HG02610 (cell line): ENCODE measurements around the gene CEP128.

Source experiments
- ATAC-seq: cut with Tn5 transposase; IDR thresholded peaks from one replicate; pipeline ENCODE4 v1.9.1; 2021; ENCODE audit warnings: mild to moderate bottlenecking, moderate library complexity; ENCODE audit not compliant: unreplicated experiment

The CEP128 gene

DNA sequence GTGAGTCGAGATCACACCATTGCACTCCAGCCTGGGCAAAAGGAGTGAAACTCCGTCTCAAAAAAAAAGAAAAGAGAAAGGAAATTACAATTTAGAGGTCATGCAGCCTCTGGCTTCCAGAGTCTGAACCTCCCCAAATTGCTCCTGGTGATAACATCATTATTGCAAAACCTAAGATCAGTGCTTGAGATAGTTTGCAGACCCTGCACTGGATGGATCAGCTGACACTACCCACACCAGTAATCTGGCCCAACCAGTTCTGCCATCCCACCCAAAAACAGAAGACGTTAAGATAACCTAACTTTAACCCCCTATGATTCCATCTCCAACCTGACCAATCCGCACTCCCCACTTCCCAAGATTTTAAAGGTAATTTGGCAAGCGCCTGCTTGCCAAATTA is 376.5 kb downstream of the CEP128 start:
- ATAC-seq, result no peak

- ATAC-seq, result no peak
Measured at GRCh38 chr14:80564051-80564450, 377.5 kb downstream of the CEP128 start.

GRCh38 chr14:80560800-80561657 is 380.5 kb downstream of the CEP128 start:
- ATAC-seq, result peak; percentile 100

GRCh38 chr14:80554139-80554538 is 387.4 kb downstream of the CEP128 start:
- ATAC-seq, result no peak

DNA sequence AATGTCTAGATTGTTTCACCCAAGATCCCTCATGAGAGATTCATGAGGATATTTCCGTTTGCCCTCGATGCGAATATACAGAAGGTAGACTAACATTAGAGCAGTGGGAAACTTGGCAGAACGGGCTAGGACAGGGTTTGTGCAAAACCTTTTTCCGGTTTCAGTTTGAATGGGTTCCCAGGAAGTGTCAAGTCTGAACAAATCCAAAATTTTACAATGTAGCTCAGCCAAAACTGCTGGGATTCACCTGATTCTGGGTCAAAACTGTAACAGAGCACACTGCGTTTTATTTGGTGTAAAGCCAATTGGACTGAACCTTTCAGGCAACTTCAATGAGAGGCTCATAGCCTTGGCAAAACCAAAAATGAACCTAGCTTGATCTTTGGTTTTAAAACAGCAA is 392.4 kb downstream of the CEP128 start:
- ATAC-seq, result no peak

- ATAC-seq, result no peak
Measured at GRCh38 chr14:80545935-80546854, 395.3 kb downstream of the CEP128 start.

DNA sequence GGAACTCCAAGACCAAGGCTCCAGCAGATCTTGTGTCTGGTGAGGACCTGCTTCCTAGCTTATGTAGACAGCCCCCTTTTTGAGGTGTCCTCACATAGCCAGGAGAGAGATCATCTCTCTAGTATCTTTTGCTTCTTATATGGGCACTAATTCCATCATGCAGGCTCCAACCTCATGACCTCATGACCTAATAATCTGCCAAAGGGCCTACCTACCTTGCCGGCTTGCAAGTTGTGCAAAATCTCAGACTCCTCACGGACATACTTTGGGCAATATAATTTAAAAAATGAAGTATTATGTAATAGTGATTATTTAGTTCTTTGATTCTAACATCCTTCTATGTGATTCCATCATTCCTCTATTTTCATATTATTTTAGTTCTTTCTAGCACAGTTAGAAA is 397.2 kb downstream of the CEP128 start:
- no peak for ATAC-seq

DNA sequence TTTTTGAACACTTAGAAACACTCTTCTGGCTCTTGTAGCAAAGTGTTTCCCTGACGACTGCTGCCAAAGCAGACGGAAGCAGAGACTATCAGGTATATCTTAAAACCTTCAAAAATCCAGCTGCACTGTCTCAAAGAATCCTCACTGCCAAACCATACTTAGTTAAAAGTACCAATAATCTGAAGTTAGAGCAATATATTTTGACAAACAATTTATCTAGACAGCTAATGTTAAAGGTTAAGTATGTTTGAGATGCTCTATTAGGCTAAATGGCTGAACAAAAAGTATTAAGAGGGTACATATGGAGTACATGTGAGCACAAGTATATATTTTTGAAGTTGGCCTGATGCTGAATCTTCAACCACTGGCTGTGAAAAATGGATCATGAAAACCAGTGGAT is 398.3 kb downstream of the CEP128 start:
- ATAC-seq, result no peak

DNA sequence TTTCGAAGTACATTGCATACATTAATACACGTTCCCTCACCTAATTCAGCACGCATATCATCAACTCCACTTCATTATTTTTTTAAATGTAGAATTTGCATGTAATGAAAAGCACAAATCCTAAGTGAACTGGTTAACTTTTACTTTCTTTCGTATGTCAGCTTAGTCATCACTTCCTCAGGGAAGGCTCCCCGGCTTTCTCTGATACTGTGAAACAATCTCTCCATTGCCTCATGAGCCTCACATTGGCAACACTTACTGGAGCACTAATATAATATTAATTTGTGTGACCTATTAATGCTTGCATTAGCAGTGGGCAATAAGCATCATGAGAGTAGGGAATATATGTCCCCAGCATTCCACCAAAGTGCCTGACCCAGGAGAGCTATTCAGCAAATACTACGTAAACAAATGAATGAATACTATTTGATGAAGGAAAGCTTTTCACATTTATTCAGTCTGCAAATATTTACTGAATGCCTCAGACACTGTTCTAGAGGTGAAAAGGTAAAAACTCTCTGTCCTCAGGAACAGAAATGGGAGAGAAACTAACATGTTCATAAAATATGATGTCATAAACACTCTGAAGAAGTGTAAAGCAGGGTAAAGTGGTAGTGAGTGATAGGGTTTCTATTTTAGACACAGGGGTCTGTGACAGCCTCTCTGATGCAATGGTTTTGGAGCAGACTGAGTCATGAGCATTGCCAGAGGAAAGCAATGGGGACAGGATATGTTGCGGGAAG is 402.7 kb downstream of the CEP128 start:
- no peak for ATAC-seq

DNA sequence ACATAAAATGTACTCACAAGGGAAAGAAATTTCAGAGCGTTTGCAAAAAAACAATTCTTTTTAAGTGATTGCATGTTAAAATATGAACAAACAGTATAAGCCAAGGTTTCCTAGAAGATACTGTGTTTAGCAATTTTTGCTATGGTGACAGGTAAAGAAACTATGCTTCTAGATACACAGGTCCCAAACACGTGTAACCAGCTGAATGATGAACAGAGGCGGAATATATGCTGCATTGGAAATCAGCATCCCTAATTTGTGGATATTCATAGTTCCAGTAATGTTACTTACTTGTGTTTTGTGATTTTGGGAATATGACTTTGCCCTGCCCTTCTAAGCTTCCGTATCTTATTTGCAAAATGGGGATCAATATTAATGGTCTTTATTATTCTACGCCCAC is 403.9 kb downstream of the CEP128 start:
- ATAC-seq, result no peak

GRCh38 chr14:80536456-80536855 is 405.1 kb downstream of the CEP128 start:
- ATAC-seq, result no peak

DNA sequence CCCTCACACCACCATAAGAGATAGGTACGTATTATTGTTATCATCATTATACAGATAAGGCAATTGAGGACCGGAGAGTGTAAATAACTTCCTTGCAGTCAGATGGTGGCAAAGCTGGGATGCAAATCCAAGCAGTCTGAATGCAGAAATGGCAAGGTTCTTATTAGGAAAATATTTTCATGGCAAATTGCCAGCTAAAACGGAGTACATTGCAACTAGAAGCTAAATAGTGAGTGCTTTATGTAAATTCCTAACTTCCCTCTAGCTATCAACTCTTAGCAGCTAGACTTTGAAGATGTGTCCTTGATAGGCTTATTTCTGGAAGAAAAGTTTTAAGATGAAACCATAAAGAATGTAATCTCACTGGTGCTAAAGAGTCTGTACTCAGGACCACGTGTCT is 406.4 kb downstream of the CEP128 start:
- no peak for ATAC-seq

DNA sequence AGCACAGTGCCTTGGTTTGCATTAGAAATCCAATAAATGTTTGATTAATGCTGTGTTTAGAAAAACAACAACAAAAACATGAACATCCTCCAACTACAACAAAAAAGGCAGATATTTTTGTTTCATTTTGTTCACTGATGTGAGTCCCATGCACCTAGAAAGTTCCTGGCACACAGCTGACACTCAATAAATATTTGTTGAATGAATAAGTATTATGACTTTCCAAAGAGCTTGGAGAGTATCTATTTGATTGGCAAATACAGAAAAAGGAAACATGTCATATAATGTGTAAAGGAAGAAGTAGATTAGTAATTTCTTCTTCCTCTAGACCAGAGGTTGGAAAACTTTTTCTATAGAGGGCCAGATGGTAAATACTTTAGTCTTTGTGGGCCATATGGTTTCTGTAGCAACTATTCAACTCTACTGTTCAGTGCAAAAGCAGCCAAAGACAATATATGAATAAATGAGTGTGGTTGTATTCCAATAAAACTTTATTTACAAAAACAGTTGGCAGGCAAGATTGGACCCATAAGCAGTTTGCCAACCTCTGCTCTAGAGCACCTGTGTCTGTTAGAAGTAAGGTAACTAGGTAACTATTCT is 417.9 kb downstream of the CEP128 start:
- no peak for ATAC-seq

DNA sequence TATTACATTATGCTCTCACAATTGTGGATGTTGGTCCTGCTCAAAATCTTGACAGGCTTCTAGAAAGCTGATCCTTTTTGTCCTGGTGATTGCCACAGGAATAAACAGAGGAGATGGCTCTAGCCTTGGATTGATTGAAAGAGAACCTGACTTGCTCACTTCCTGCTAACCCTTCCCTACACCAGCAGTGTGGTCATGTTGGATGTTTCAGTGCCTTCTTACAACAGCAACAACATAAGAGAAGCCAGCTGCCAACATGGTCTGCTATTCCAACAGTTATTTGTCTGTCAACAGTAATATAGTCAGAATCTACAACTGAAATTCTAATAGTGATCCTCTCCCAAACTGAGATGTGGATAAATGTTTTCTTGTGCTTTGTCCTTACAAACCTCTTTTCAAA is 418.6 kb downstream of the CEP128 start:
- no peak for ATAC-seq

GRCh38 chr14:80522411-80522810 is 419.1 kb downstream of the CEP128 start:
- no peak for ATAC-seq

DNA sequence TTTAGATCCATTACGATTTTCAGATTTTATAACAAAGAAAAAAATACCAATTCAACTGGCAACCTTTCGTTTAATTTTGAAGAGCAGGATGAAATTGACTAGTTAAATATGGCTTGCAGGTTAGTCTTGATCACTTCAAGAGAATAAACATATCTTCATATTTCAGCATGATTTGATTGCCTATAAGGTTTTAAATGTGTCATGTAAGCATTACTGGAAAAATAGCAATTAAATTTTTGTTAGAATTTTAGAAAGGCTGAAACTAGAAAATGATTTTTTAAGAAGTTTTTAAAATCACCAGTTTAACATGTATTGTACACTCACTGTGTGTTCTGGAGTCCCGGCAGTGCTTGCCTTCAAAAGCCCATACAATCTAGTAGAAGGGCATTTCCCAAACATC is 420.1 kb downstream of the CEP128 start:
- ATAC-seq, result no peak

- no peak for ATAC-seq
Measured at GRCh38 chr14:80519002-80519401, 422.5 kb downstream of the CEP128 start.

DNA sequence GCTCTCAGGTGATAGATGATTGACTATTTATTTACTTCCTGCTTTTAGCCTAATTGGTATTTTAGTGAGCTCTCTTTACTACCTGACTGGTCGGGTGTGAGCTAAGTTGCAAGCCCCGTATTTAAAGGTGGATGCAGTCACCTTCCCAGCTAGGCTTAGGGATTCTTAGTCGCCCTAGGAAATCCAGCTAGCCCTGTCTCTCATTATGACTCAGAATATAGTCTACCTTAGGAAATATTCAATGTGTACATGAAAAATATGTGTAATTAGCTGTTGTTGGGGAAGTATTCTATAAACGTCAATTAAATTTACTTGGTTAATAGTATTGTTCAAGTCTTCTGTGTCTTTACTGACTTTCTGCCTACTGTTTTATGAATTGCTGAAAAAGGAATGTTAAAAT is 423.4 kb downstream of the CEP128 start:
- ATAC-seq, result no peak

GRCh38 chr14:80507292-80507869 is 434.2 kb downstream of the CEP128 start:
- no peak for ATAC-seq

DNA sequence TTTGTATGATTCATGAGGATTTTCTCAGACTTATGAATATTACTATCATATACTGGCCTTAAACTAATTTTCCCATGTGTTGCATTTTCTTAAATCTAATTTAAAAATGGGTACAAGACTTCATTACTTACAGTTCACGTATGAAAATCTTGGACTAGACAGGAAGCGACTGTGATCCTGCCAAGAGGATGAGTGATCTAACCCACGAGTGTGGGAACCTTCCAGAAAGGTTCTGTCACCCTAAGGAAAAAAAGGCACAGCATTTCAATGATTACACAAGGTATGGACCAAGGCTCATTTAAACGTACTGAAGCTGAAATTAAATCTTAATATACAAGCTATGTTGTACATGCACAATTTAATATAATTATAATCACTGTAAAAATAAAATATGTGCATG is 436.8 kb downstream of the CEP128 start:
- ATAC-seq, result no peak
